GM12878 (cell line): ENCODE results near the gene PRSS12. TPM values are rescaled to one million over a fixed set of nuclear protein-coding genes. Genes with fewer than 3 reads are reported as not detected.

Experiments used
- ATAC-seq: fragments of 200-7000 bp; cut with Tn5 transposase; 3 replicates; pipeline ENCODE4 v1.9.1; 2020; ENCODE audit warnings: mild to moderate bottlenecking, moderate library complexity
- BruUV-seq: library from RNA; stranded (reverse); fragments of 400-500 nt; replicated peaks from 2 replicates; lab custom pipeline; 2021; lab: Mats Ljungman, UMichigan
- CTCF ChIA-PET: fragments of 300-600 bp; sonication (Branson Sonifier 250); formaldehyde crosslinking; extraction: SDS; loops from one replicate; lab custom pipeline; 2021; ENCODE audit warnings: inconsistent platforms; lab: Yijun Ruan, JAX
- POLR2A ChIA-PET: fragments of 350-600 bp; formaldehyde crosslinking; extraction: SDS; loops from one replicate; lab custom pipeline; 2021; ENCODE audit warnings: inconsistent platforms; lab: Charles Lee
- RAD21 ChIA-PET: fragments of 300-600 bp; sonication (Branson Sonifier 250); formaldehyde crosslinking; loops from one replicate; lab custom pipeline; 2023; ENCODE audit warnings: antibody characterized with exemption; ENCODE audit not compliant: unreplicated experiment; lab: Charles Lee
- SMC1A ChIA-PET: fragments of 300-600 bp; sonication (Branson Sonifier 250); formaldehyde crosslinking; loops from one replicate; lab custom pipeline; 2023; ENCODE audit not compliant: unreplicated experiment, uncharacterized antibody; lab: Charles Lee
- DNase-seq: peaks from one replicate; pipeline ENCODE4 v3.0.0-alpha.2; 2011; ENCODE audit warnings: low read depth, low spot score
- FAIRE-seq: peaks from 3 replicates; lab custom pipeline; 2011; peaks lifted over from hg19 to GRCh38; lab: Jason Lieb, UNC
- H2AFZ ChIP-seq: 2 replicates; pipeline ENCODE4 v1.6.0; 2011; ENCODE audit warnings: low read depth, low read length, control low read depth; ENCODE audit not compliant: control insufficient read depth
- H3K27ac ChIP-seq: 2 replicates; pipeline ENCODE4 v1.5.1; 2011; ENCODE audit warnings: control low read depth; ENCODE audit not compliant: control insufficient read depth, insufficient read depth
- H3K27me3 ChIP-seq, 2 experiments: replicated peaks in 1 of 2; 2 replicates each; pipeline versions ENCODE4 v1.6.0 to v1.6.1; 2011; ENCODE audit warnings: low read length in 1 of 2; ENCODE audit not compliant: control insufficient read depth in 2 of 2, insufficient read depth in 2 of 2
- H3K36me3 ChIP-seq, 2 experiments: 2 replicates each; pipeline ENCODE4 v1.5.1; 2011; ENCODE audit warnings: low read length in 1 of 2; ENCODE audit not compliant: control insufficient read depth in 2 of 2, insufficient read depth in 2 of 2
- H3K4me1 ChIP-seq: 2 replicates; pipeline ENCODE4 v1.6.1; 2011; ENCODE audit warnings: mild to moderate bottlenecking, low read length, moderate library complexity, mixed read lengths; ENCODE audit not compliant: control insufficient read depth, insufficient read depth
- H3K4me2 ChIP-seq: 2 replicates; pipeline ENCODE4 v1.6.0; 2011; ENCODE audit warnings: control low read depth; ENCODE audit not compliant: control insufficient read depth, insufficient read depth
- H3K4me3 ChIP-seq: fragments of 200-600 bp; sonication (generic); 2 replicates; pipeline ENCODE4 v1.5.1; 2016
- H3K79me2 ChIP-seq: 2 replicates; pipeline ENCODE4 v1.6.0; 2011; ENCODE audit warnings: low read length; ENCODE audit not compliant: control insufficient read depth, insufficient read depth
- H3K9ac ChIP-seq: 2 replicates; pipeline ENCODE4 v1.8.0; 2011; ENCODE audit warnings: low read length, control low read depth, mixed read lengths; ENCODE audit not compliant: control insufficient read depth, insufficient read depth
- H3K9me3 ChIP-seq: replicated peaks from 3 replicates; pipeline ENCODE4 v1.5.1; 2011; ENCODE audit warnings: mild to moderate bottlenecking, low read length; ENCODE audit not compliant: control insufficient read depth, insufficient read depth
- H4K20me1 ChIP-seq: 2 replicates; pipeline ENCODE4 v1.6.0; 2011; ENCODE audit not compliant: control insufficient read depth, insufficient read depth
- ATF3 ChIP-seq: IDR thresholded peaks from 2 replicates; pipeline ENCODE4 v1.6.1; 2011; ENCODE audit warnings: low read depth, mild to moderate bottlenecking, low read length, moderate library complexity, borderline replicate concordance; ENCODE audit errors: extremely low read depth
- BCL3 ChIP-seq: IDR thresholded peaks from 2 replicates; pipeline ENCODE4 v1.6.1; 2011; ENCODE audit warnings: borderline replicate concordance, low read depth, mild to moderate bottlenecking, moderate library complexity, low read length; ENCODE audit not compliant: insufficient read depth, poor library complexity, severe bottlenecking
- CBX3 ChIP-seq: fragments of 200-600 bp; sonication (generic); IDR thresholded peaks from 2 replicates; pipeline ENCODE4 v1.6.1; 2016; ENCODE audit warnings: low read depth, borderline replicate concordance
- CBX5 ChIP-seq: sonication (generic); IDR thresholded peaks from 2 replicates; pipeline ENCODE4 v1.6.1; 2016; ENCODE audit warnings: low read depth, moderate library complexity, mild to moderate bottlenecking, inconsistent platforms
- EZH2 ChIP-seq: IDR thresholded peaks from 2 replicates; pipeline ENCODE4 v1.6.1; 2012; ENCODE audit warnings: low read depth, mild to moderate bottlenecking, control low read depth, inconsistent platforms, low read length, borderline replicate concordance; ENCODE audit not compliant: control insufficient read depth
- FOXM1 ChIP-seq: IDR thresholded peaks from 2 replicates; pipeline ENCODE4 v1.6.1; 2012; ENCODE audit warnings: low read depth, mild to moderate bottlenecking, inconsistent platforms, low read length, moderate library complexity
- IKZF1 ChIP-seq: fragments of 450-650 bp; conservative IDR thresholded peaks from 2 replicates; pipeline ENCODE4 v1.6.1; 2017; ENCODE audit warnings: antibody characterized with exemption, mild to moderate bottlenecking
- MEF2A ChIP-seq: IDR thresholded peaks from 2 replicates; pipeline ENCODE4 v1.6.1; 2011; ENCODE audit warnings: low read depth, mild to moderate bottlenecking, low read length, moderate library complexity; ENCODE audit not compliant: insufficient read depth
- MLLT1 ChIP-seq: fragments of 450-650 bp; IDR thresholded peaks from 2 replicates; pipeline ENCODE4 v1.6.1; 2016; ENCODE audit warnings: mild to moderate bottlenecking
- MTA2 ChIP-seq: fragments of 450-650 bp; IDR thresholded peaks from 2 replicates; pipeline ENCODE4 v1.6.1; 2016; ENCODE audit warnings: low read depth, mild to moderate bottlenecking, moderate library complexity
- RAD51 ChIP-seq: fragments of 450-650 bp; IDR thresholded peaks from 2 replicates; pipeline ENCODE4 v1.6.1; 2016; ENCODE audit warnings: moderate library complexity, mild to moderate bottlenecking, inconsistent platforms
- RBBP5 ChIP-seq: fragments of 200-600 bp; sonication (generic); conservative IDR thresholded peaks from 2 replicates; pipeline ENCODE4 v1.6.1; 2016
- REST ChIP-seq: IDR thresholded peaks from 2 replicates; pipeline ENCODE4 v1.6.1; 2012; ENCODE audit warnings: mild to moderate bottlenecking, low read depth, low read length
- SUZ12 ChIP-seq: fragments of 200-600 bp; sonication (generic); IDR thresholded peaks from one replicate; pipeline ENCODE4 v1.6.1; 2018; ENCODE audit warnings: antibody characterized with exemption, mild to moderate bottlenecking; ENCODE audit not compliant: unreplicated experiment
- USF2 ChIP-seq: IDR thresholded peaks from 2 replicates; pipeline ENCODE4 v1.6.1; 2011; ENCODE audit warnings: low read depth, low read length, improper control_type of control experiment, borderline replicate concordance
- ZSCAN29 ChIP-seq: fragments of 450-650 bp; IDR thresholded peaks from 2 replicates; pipeline ENCODE4 v1.6.1; 2017; ENCODE audit warnings: mild to moderate bottlenecking, moderate library complexity
- WGBS: methylation state at CpG from one replicate; pipeline ENCODE4 v1.1.6; 2016; ENCODE audit warnings: low lambda C conversion rate; ENCODE audit not compliant: insufficient replicate concordance, insufficient coverage; ENCODE audit errors: missing lambda C conversion rate; 5-methylcytosine and 5-hydroxymethylcytosine counted together
- in situ Hi-C: fragments of 300-500 bp; cut with MboI; formaldehyde crosslinking; loops from 9 replicates; pipeline ENCODE4 v1.14.3; 2018; ENCODE audit warnings: mixed read lengths
- intact Hi-C: fragments of 100-400 bp; cut with micrococcal nuclease; formaldehyde crosslinking; loops from one replicate; pipeline ENCODE4 v1.14.2; 2022; ENCODE audit not compliant: unreplicated experiment
- polyA plus RNA-seq, 11 experiments: library from polyadenylated mRNA; depleted of rRNA in 4 of 11; unstranded in 6 of 11; stranded (reverse) in 5 of 11; fragments of >200 nt; fragmentation: Nextera tagmentation in 4 of 11; fragmentation: Illumina TruSeq in 1 of 11; extraction: Ambion mirVana in 4 of 11; extraction: Trizol in 1 of 11; gene quantifications; 1 replicate in 1 of 11; 2 replicates in 10 of 11; pipeline versions ENCODE4 v1.2.1 to v1.2.3, GENCODE V29; 2011 to 2016; ENCODE audit warnings: inconsistent platforms in 2 of 11, missing spikeins in 2 of 11, low read depth in 1 of 11
- total RNA-seq, 4 experiments: library from RNA; depleted of rRNA in 3 of 4; stranded (reverse); fragments of >200 nt in 3 of 4; fragmentation: Illumina TruSeq in 1 of 4; extraction: Trizol in 1 of 4; gene quantifications; 2 replicates each; pipeline versions ENCODE4 v1.2.1 to v1.2.3, GENCODE V29; 2013 to 2021

The PRSS12 gene
- total and polyA plus RNA-seq, 10 of the 15 experiments (the other 5 are each of a cell fraction or from before 2014, with no cell fraction given): 0.04 to 0.34 (median 0.11) TPM; not detected in 2

- Histone ChIP-seq H3K79me2 (no peaks in the 10 kb centered on the region), H3K4me1 (no peaks in the 10 kb centered on the region), H3K36me3 (no peaks in the 10 kb centered on the region), H3K4me3 (no peak overlapping the region), H3K27me3 (no peaks in the 10 kb centered on the region), H4K20me1 (no peaks in the 10 kb centered on the region), H3K4me2 (no peak overlapping the region), H3K9ac (no peak overlapping the region), H2AFZ (no peak overlapping the region), H3K27ac (no peak overlapping the region), H3K9me3 (no peaks in the 10 kb centered on the region; the same call in 2 of the 3 replicates)
- BruUV-seq: no TSS peak
- FAIRE-seq (no peak), DNase-seq (no peak), ATAC-seq (no peak)
- SMC1A ChIA-PET: no interaction called here
- CTCF ChIA-PET: interaction anchor here (1.1 to 1.3 kb wide), 2 partner anchors 37 to 119 kb away, joined by 3 to 4 read pairs; no protein-coding TSS in a partner anchor
- intact Hi-C loops (no loop called here), in situ Hi-C loops (no loop called here)
- POLR2A ChIA-PET: no interaction called here
- 18% methylated on average over 2 of the region's 2 CpGs for WGBS
- RAD21 ChIA-PET: no interaction called here
- TF ChIP-seq MEF2A (no peak), ATF3 (no peak), EZH2 (no peak), IKZF1 (no peak), SUZ12 (no peak), RBBP5 (no peak), REST (no peak), MLLT1 (no peak), FOXM1 (no peak), CBX3 (no peak), USF2 (no peak), BCL3 (no peak), ZSCAN29 (no peak), RAD51 (no peak), MTA2 (no peak), CBX5 (no peak)
Observed at GRCh38 chr4:118390121-118390520, 37.3 kb upstream of the PRSS12 start.
